GM23248 (cell line): ENCODE results near the gene RBFOX2.

ENCODE experiments used
- EZH2 ChIP-seq: fragments of 200-600 bp; sonication (generic); IDR thresholded peaks from 2 replicates; pipeline ENCODE4 v1.6.1; 2018; ENCODE audit warnings: antibody characterized with exemption, mild to moderate bottlenecking; ENCODE audit not compliant: insufficient read depth, poor library complexity, severe bottlenecking
- EZH2phosphoT487 ChIP-seq: fragments of 200-600 bp; sonication (generic); IDR thresholded peaks from 2 replicates; pipeline ENCODE4 v1.6.1; 2018; ENCODE audit warnings: antibody characterized with exemption, moderate library complexity, mild to moderate bottlenecking, low read depth; ENCODE audit not compliant: insufficient read depth

DNA sequence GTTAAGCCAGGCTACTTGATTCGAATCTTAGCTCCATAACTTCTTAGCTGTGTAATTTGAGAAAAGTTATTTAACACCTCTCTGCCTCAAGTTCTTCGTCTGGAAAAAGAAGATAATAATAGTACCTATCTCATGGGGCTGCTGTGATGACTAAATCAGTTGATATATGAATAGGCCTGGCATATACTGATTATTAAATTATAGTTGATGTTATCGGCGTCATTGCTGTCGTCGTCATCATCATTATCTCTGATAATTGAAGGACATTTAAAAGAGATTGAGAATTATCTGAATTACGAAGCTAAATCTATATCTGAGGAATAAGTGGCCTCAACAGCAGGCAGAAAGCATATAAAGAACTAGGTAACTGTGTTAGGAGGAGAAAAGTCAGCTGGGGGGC, 165.9 kb downstream of the RBFOX2 start:
- TF ChIP-seq EZH2 = no peak
- no peak for TF ChIP-seq EZH2phosphoT487
